ENCODE data around the gene NCK2. TPM values are rescaled to one million over a fixed set of nuclear protein-coding genes. Genes with fewer than 3 reads are reported as not detected.

The NCK2 gene
- total RNA-seq, 1 experiment from 2014 or later, result 89.0 TPM

- Histone ChIP-seq H3K4me3 (ENCODE audit: low read depth, low read length) (no peak overlapping the region), H3K9me3 (no peaks in the 10 kb centered on the region), H3K27me3 (replicated peaks; ENCODE audit: control insufficient read depth, insufficient read depth, low read length) (no peaks in the 10 kb centered on the region), H3K4me1 (peaks cover 41% of the 10 kb centered on the region), H3K36me3 (ENCODE audit: control insufficient read depth, insufficient read depth, low read length) (no peaks in the 10 kb centered on the region; the same call in 1 of the 2 replicates)
- Mint-ChIP-seq H3K36me3 (ENCODE audit: insufficient read depth, unreplicated experiment) (peaks cover 54% of the 10 kb centered on the region), H3K27ac (ENCODE audit: unreplicated experiment) (peak overlapping the region; percentile 60), H3K27me3 (ENCODE audit: insufficient read depth, unreplicated experiment) (no peaks in the 10 kb centered on the region), H3K9me3 (ENCODE audit: unreplicated experiment) (no peaks in the 10 kb centered on the region), H3K4me1 (ENCODE audit: low read depth, unreplicated experiment) (peaks cover 40% of the 10 kb centered on the region), H3K4me3 (ENCODE audit: unreplicated experiment) (no peak overlapping the region)
- DNase-seq, result no peak
- no TSS peak for BruUV-seq (replicated peaks)
- TF ChIP-seq CTCF (IDR thresholded peaks at IDR 0.05; ENCODE audit: insufficient read depth in 1 of 2, low read depth in 1 of 2, low read length in 1 of 2, severe bottlenecking in 1 of 2, unreplicated experiment in 1 of 2), result no peak
- intact Hi-C loops (cut with micrococcal nuclease; ENCODE audit: unreplicated experiment), result no loop called here
- ChIA-PET POLR2A (no interaction called here), CTCF (no interaction called here)
Measured at GRCh38 chr2:105854972-105855371, 110.3 kb downstream of the NCK2 start.

GRCh38 chr2:105856581-105856980 is 111.9 kb downstream of the NCK2 start:
- Histone ChIP-seq H3K4me3 (ENCODE audit: low read depth, low read length) (no peak overlapping the region), H3K36me3 (ENCODE audit: control insufficient read depth, insufficient read depth, low read length) (no peaks in the 10 kb centered on the region; the same call in none of the 2 replicates), H3K9me3 (no peaks in the 10 kb centered on the region), H3K4me1 (peaks cover 38% of the 10 kb centered on the region), H3K27me3 (replicated peaks; ENCODE audit: control insufficient read depth, insufficient read depth, low read length) (no peaks in the 10 kb centered on the region)
- intact Hi-C loops (cut with micrococcal nuclease; ENCODE audit: unreplicated experiment), result no loop called here
- Mint-ChIP-seq H3K4me3 (ENCODE audit: unreplicated experiment) (no peak overlapping the region), H3K9me3 (ENCODE audit: unreplicated experiment) (no peaks in the 10 kb centered on the region), H3K36me3 (ENCODE audit: insufficient read depth, unreplicated experiment) (peaks cover 63% of the 10 kb centered on the region), H3K27ac (ENCODE audit: unreplicated experiment) (peak overlapping the region; percentile 60), H3K4me1 (ENCODE audit: low read depth, unreplicated experiment) (peaks cover 37% of the 10 kb centered on the region), H3K27me3 (ENCODE audit: insufficient read depth, unreplicated experiment) (no peaks in the 10 kb centered on the region)
- TF ChIP-seq CTCF (IDR thresholded peaks at IDR 0.05; ENCODE audit: insufficient read depth in 1 of 2, low read depth in 1 of 2, low read length in 1 of 2, severe bottlenecking in 1 of 2, unreplicated experiment in 1 of 2), result no peak
- ChIA-PET CTCF (no interaction called here), POLR2A (no interaction called here)
- BruUV-seq (replicated peaks), result no TSS peak
- no peak for DNase-seq

- Histone ChIP-seq H3K4me1 (peaks cover 32% of the 10 kb centered on the region), H3K9me3 (no peaks in the 10 kb centered on the region), H3K36me3 (ENCODE audit: control insufficient read depth, insufficient read depth, low read length) (no peaks in the 10 kb centered on the region; the same call in none of the 2 replicates), H3K27me3 (replicated peaks; ENCODE audit: control insufficient read depth, insufficient read depth, low read length) (no peaks in the 10 kb centered on the region), H3K4me3 (ENCODE audit: low read depth, low read length) (no peak overlapping the region)
- intact Hi-C loops (cut with micrococcal nuclease; ENCODE audit: unreplicated experiment), result no loop called here
- Mint-ChIP-seq H3K27me3 (ENCODE audit: insufficient read depth, unreplicated experiment) (no peaks in the 10 kb centered on the region), H3K4me1 (ENCODE audit: low read depth, unreplicated experiment) (peaks cover 30% of the 10 kb centered on the region), H3K27ac (ENCODE audit: unreplicated experiment) (peak overlapping the region; percentile 29), H3K4me3 (ENCODE audit: unreplicated experiment) (no peak overlapping the region), H3K9me3 (ENCODE audit: unreplicated experiment) (no peaks in the 10 kb centered on the region), H3K36me3 (ENCODE audit: insufficient read depth, unreplicated experiment) (peaks cover 63% of the 10 kb centered on the region)
- CTCF ChIA-PET, result interaction anchor here (0.6 kb wide), 1 partner anchor 706 kb away, joined by 3 read pairs; no protein-coding TSS in a partner anchor
- no peak for TF ChIP-seq CTCF (IDR thresholded peaks at IDR 0.05; ENCODE audit: insufficient read depth in 1 of 2, low read depth in 1 of 2, low read length in 1 of 2, severe bottlenecking in 1 of 2, unreplicated experiment in 1 of 2)
- no TSS peak for BruUV-seq (replicated peaks)
- POLR2A ChIA-PET, result no interaction called here
- DNase-seq, result no peak
Measured at GRCh38 chr2:105857076-105857740, 112.5 kb downstream of the NCK2 start.
